HG03571 (cell line): ENCODE measurements around the gene FAM216A.

ENCODE experiments used
- ATAC-seq: cut with Tn5 transposase; IDR thresholded peaks from one replicate; pipeline ENCODE4 v1.9.1; 2021; ENCODE audit not compliant: unreplicated experiment

Gene FAM216A

DNA sequence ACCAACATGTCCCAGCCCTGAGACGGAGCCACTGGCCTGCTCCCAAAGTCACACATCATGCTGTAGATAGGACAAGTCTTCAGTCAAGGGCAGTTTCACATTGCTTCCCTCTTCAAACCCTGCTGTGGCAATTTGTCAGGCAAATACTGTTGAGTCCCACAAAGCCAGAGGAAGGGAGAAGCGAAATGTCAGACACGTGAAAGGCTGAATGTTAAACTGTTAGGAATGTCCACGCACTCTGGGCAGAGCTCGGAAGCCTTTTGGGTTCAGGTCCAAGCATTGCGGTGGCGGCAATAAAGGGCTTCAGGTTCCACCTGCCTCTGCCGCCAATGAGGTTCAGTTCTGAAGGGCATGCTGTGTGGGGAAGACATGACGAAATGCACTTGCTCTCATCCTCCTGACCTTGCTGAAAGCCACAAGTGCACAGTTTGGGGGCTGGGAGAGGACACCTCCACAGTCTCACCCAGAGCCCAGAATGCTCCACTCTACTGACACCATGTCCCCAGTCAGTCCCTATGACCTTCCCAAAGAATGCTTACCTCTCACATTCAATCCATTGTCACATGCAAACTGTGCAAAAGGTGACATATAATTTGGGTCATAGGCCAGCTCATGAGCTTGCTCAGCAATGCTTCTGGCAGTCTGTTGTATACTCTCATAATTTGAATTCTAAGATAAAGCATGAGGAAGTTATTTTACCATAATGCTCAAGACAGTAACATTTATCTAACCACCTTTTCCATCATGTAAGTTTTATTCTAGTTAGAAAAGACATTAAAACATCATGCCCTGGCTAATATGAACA lies 69.2 kb downstream of the FAM216A start:
- ATAC-seq = no peak

DNA sequence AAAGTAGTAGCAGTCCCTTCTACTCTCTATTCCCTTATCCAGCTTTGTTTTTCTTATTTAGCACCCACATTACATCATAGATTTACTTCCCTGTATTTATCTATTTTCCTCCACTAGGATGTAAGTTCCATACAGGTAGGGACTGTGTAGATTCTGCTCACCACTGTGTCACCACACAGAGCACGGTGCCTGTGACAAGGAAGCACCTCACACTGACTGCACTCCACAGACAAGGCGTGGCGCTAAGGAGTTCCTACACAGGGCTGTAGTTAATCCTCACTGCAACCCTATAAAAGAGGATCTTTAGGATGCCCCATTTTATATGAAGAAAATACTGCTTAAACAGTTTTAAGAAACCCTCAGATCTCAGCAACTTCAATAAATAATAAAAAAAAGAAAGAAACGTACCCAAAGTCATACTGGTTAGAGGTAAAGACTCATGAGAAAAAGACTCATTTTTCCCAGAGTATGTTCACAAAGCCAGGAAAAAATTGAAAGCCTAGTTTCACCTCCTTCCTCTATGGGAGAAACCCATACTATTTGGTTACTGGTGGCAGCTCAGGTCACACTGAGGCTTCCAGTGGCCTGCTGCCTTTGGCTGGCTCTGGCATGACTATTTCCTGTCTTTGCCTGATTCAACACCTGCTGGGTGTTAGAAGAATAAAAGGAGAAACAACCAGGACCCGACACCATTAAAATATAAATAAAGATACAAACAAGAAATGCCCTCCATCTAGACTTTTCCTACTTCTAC lies 70.4 kb downstream of the FAM216A start:
- ATAC-seq = no peak
